H1 (cell line): ENCODE results near the gene NAA38. TPM values are rescaled to one million over a fixed set of nuclear protein-coding genes. Genes with fewer than 3 reads are reported as not detected.

Source experiments
- CTCF ChIA-PET: fragments of 300-600 bp; sonication (Branson Sonifier 250); formaldehyde crosslinking; loops from one replicate; lab custom pipeline; 2021; ENCODE audit not compliant: partially characterized antibody; lab: Charles Lee
- POLR2A ChIA-PET: fragments of 300-600 bp; sonication (Branson Sonifier 250); formaldehyde crosslinking; loops from one replicate; lab custom pipeline; 2021; ENCODE audit warnings: inconsistent platforms; ENCODE audit not compliant: partially characterized antibody; lab: Charles Lee
- DNase-seq, 2 experiments: peaks; one replicate each; pipeline versions ENCODE4 v3.0.0 to v3.0.0-alpha.2; 2010 to 2022; ENCODE audit warnings: low spot score in 2 of 2, low read depth in 1 of 2, mixed read lengths in 1 of 2
- FAIRE-seq: peaks from 2 replicates; lab custom pipeline; 2011; peaks lifted over from hg19 to GRCh38; lab: Jason Lieb, UNC
- H2AFZ ChIP-seq: 2 replicates; pipeline ENCODE4 v1.8.1; 2012; ENCODE audit warnings: low read length, inconsistent platforms
- H2AK5ac ChIP-seq: 2 replicates; pipeline ENCODE4 v1.6.1; 2013; ENCODE audit warnings: low read depth, low read length
- H2BK120ac ChIP-seq: replicated peaks from 2 replicates; pipeline ENCODE3; 2013; ENCODE audit warnings: low read depth, low read length, inconsistent platforms
- H2BK12ac ChIP-seq: 2 replicates; pipeline ENCODE4 v1.6.1; 2013; ENCODE audit warnings: low read depth, low read length
- H2BK15ac ChIP-seq: 2 replicates; pipeline ENCODE4 v1.6.1; 2013; ENCODE audit warnings: low read length
- H2BK20ac ChIP-seq: 2 replicates; pipeline ENCODE4 v1.6.1; 2013; ENCODE audit warnings: low read length
- H2BK5ac ChIP-seq: 2 replicates; pipeline ENCODE4 v1.6.1; 2013; ENCODE audit warnings: low read depth, low read length
- H3K14ac ChIP-seq: 2 replicates; pipeline ENCODE4 v1.6.1; 2013; ENCODE audit warnings: inconsistent platforms; ENCODE audit not compliant: insufficient read length
- H3K18ac ChIP-seq: 2 replicates; pipeline ENCODE4 v1.6.1; 2013; ENCODE audit warnings: low read length; ENCODE audit errors: extremely low read depth
- H3K23ac ChIP-seq: 2 replicates; pipeline ENCODE4 v1.6.1; 2013; ENCODE audit warnings: inconsistent platforms; ENCODE audit not compliant: insufficient read length
- H3K23me2 ChIP-seq: 2 replicates; pipeline ENCODE4 v1.6.1; 2013; ENCODE audit warnings: low read depth, low read length
- H3K27ac ChIP-seq: 2 replicates; pipeline ENCODE4 v1.6.1; 2011; ENCODE audit warnings: low read depth, low read length, inconsistent platforms
- H3K27me3 ChIP-seq, 4 experiments: replicated peaks in 1 of 4; 1 replicate in 1 of 4; 2 replicates in 3 of 4; pipeline versions ENCODE4 v1.6.1 to v1.8.1; 2011 to 2013; ENCODE audit warnings: low read length in 3 of 4, mild to moderate bottlenecking in 3 of 4, inconsistent platforms in 2 of 4, mixed read lengths in 2 of 4, moderate library complexity in 1 of 4; ENCODE audit not compliant: control insufficient read depth in 3 of 4, insufficient read depth in 3 of 4; ENCODE audit errors: extremely low read depth in 1 of 4
- H3K36me3 ChIP-seq, 4 experiments: 2 replicates each; pipeline versions ENCODE4 v1.6.1 to v1.8.1; 2011 to 2013; ENCODE audit warnings: mild to moderate bottlenecking in 4 of 4, low read length in 3 of 4, moderate library complexity in 2 of 4, control low read depth in 1 of 4, inconsistent platforms in 1 of 4; ENCODE audit not compliant: insufficient read depth in 4 of 4, control insufficient read depth in 2 of 4
- H3K4ac ChIP-seq: replicated peaks from 2 replicates; pipeline ENCODE3; 2013; ENCODE audit warnings: low read length, low read depth, mixed read lengths, inconsistent platforms; ENCODE audit not compliant: insufficient read length
- H3K4me1 ChIP-seq, 4 experiments: replicated peaks in 1 of 4; 1 replicate in 1 of 4; 2 replicates in 3 of 4; pipeline versions ENCODE4 v1.6.1 to v1.8.1; 2011 to 2013; ENCODE audit warnings: low read length in 3 of 4, inconsistent platforms in 2 of 4, mixed read lengths in 1 of 4; ENCODE audit not compliant: insufficient read depth in 4 of 4, control insufficient read depth in 3 of 4
- H3K4me2 ChIP-seq, 2 experiments: 2 replicates each; pipeline versions ENCODE4 v1.6.1 to v1.8.1; 2011 to 2013; ENCODE audit warnings: low read depth in 2 of 2, low read length in 2 of 2, control low read depth in 1 of 2, inconsistent platforms in 1 of 2, mild to moderate bottlenecking in 1 of 2; ENCODE audit not compliant: insufficient read depth in 1 of 2
- H3K4me3 ChIP-seq, 4 experiments: fragments of 200-600, 300-600 bp in 1 of 4; sonication (generic), shearing (Covaris generic), sonication (Bioruptor Twin) in 1 of 4; 2 replicates each; pipeline versions ENCODE4 v1.5.1 to v1.8.1; 2011 to 2016; ENCODE audit warnings: low read length in 4 of 4, low read depth in 3 of 4, control low read depth in 2 of 4, inconsistent platforms in 2 of 4, mild to moderate bottlenecking in 2 of 4, mixed read lengths in 1 of 4, moderate library complexity in 1 of 4; ENCODE audit not compliant: insufficient read depth in 2 of 4; ENCODE audit errors: extremely low read depth in 1 of 4
- H3K56ac ChIP-seq: replicated peaks from 2 replicates; pipeline ENCODE3; 2013; ENCODE audit warnings: low read depth, mild to moderate bottlenecking, mixed read lengths, low read length, inconsistent platforms; ENCODE audit not compliant: insufficient read length
- H3K79me1 ChIP-seq: 2 replicates; pipeline ENCODE4 v1.6.1; 2013; ENCODE audit warnings: low read depth, low read length, control low read depth
- H3K79me2 ChIP-seq, 2 experiments: 2 replicates each; pipeline versions ENCODE4 v1.6.1 to v1.8.1; 2012 to 2013; ENCODE audit warnings: low read length in 2 of 2, mild to moderate bottlenecking in 2 of 2, inconsistent platforms in 1 of 2; ENCODE audit not compliant: insufficient read depth in 2 of 2, control insufficient read depth in 1 of 2
- H3K9ac ChIP-seq, 4 experiments: replicated peaks in 1 of 4; 1 replicate in 1 of 4; 2 replicates in 3 of 4; pipeline versions ENCODE4 v1.6.1 to v1.8.1; 2011 to 2013; ENCODE audit warnings: low read depth in 3 of 4, low read length in 3 of 4, control low read depth in 2 of 4, mild to moderate bottlenecking in 2 of 4, moderate library complexity in 2 of 4, inconsistent platforms in 1 of 4; ENCODE audit errors: extremely low read depth in 1 of 4
- H3K9me3 ChIP-seq, 2 experiments: 2 replicates each; pipeline versions ENCODE4 v1.6.1 to v1.8.1; 2012 to 2013; ENCODE audit warnings: mild to moderate bottlenecking in 2 of 2, moderate library complexity in 2 of 2, control low read depth in 1 of 2, inconsistent platforms in 1 of 2, low read depth in 1 of 2, low read length in 1 of 2, mixed read lengths in 1 of 2; ENCODE audit not compliant: insufficient read depth in 2 of 2
- H4K20me1 ChIP-seq, 2 experiments: replicated peaks in 1 of 2; 2 replicates each; pipeline versions ENCODE3 to v1.8.1; 2011 to 2013; ENCODE audit warnings: inconsistent platforms in 2 of 2, low read length in 2 of 2, mild to moderate bottlenecking in 1 of 2; ENCODE audit not compliant: insufficient read depth in 2 of 2, control insufficient read depth in 1 of 2
- H4K5ac ChIP-seq: 2 replicates; pipeline ENCODE4 v1.6.1; 2013; ENCODE audit warnings: low read length, low read depth, mixed read lengths, inconsistent platforms; ENCODE audit not compliant: insufficient read length
- H4K8ac ChIP-seq: 2 replicates; pipeline ENCODE4 v1.8.0; 2013; ENCODE audit warnings: mild to moderate bottlenecking, moderate library complexity, low read length, inconsistent platforms; ENCODE audit not compliant: insufficient read depth; ENCODE audit errors: extremely low read depth
- H4K91ac ChIP-seq: replicated peaks from 2 replicates; pipeline ENCODE3; 2013; ENCODE audit warnings: low read length, mixed read lengths, inconsistent platforms; ENCODE audit not compliant: insufficient read length
- BRCA1 ChIP-seq: IDR thresholded peaks from 2 replicates; pipeline ENCODE4 v1.6.1; 2012; ENCODE audit warnings: low read depth, low read length, improper control_type of control experiment
- CBX8 ChIP-seq: fragments of 300-800, 300-1000 bp; sonication (generic); IDR thresholded peaks from 2 replicates; pipeline ENCODE4 v1.7.1; 2016; ENCODE audit warnings: low read depth, low read length, borderline replicate concordance
- CEBPB ChIP-seq: IDR thresholded peaks from 2 replicates; pipeline ENCODE4 v1.6.1; 2012; ENCODE audit warnings: low read depth, low read length
- CHD1 ChIP-seq: IDR thresholded peaks from 2 replicates; pipeline ENCODE4 v1.6.1; 2012; ENCODE audit warnings: low read depth, low read length, improper control_type of control experiment
- CREB1 ChIP-seq: IDR thresholded peaks from 2 replicates; pipeline ENCODE4 v1.6.1; 2012; ENCODE audit warnings: inconsistent platforms
- GTF2F1 ChIP-seq: IDR thresholded peaks from 2 replicates; pipeline ENCODE4 v1.6.1; 2012; ENCODE audit warnings: low read depth, low read length, improper control_type of control experiment, borderline replicate concordance
- HDAC6 ChIP-seq: IDR thresholded peaks from one replicate; pipeline ENCODE4 v1.7.1; 2012; ENCODE audit warnings: low read depth, mild to moderate bottlenecking, inconsistent platforms, low read length, moderate library complexity
- KDM1A ChIP-seq: fragments of 200-600, 300-600 bp; sonication (generic); IDR thresholded peaks from 2 replicates; pipeline ENCODE4 v1.7.1; 2016; ENCODE audit warnings: mild to moderate bottlenecking, low read length, borderline replicate concordance
- MAFK ChIP-seq: IDR thresholded peaks from 2 replicates; pipeline ENCODE4 v1.6.1; 2012; ENCODE audit warnings: low read depth, mild to moderate bottlenecking, improper control_type of control experiment, low read length
- POLR2A ChIP-seq, 2 experiments: IDR thresholded peaks; 1 replicate in 1 of 2; 2 replicates in 1 of 2; pipeline ENCODE4 v1.6.1; 2011; ENCODE audit warnings: low read depth in 2 of 2, low read length in 2 of 2, mild to moderate bottlenecking in 2 of 2; ENCODE audit errors: control extremely low read depth in 1 of 2
- RBBP5 ChIP-seq: IDR thresholded peaks from 2 replicates; pipeline ENCODE4 v1.7.1; 2012; ENCODE audit warnings: low read depth, mild to moderate bottlenecking, inconsistent platforms, low read length, moderate library complexity, borderline replicate concordance
- SAP30 ChIP-seq: fragments of 300-600 bp; sonication (generic); IDR thresholded peaks from 2 replicates; pipeline ENCODE4 v1.7.1; 2012; ENCODE audit warnings: low read length, moderate library complexity, mild to moderate bottlenecking, inconsistent platforms; ENCODE audit not compliant: insufficient read depth, insufficient replicate concordance
- SP1 ChIP-seq: IDR thresholded peaks from 2 replicates; pipeline ENCODE4 v1.6.1; 2011; ENCODE audit warnings: low read depth, low read length
- SP2 ChIP-seq: IDR thresholded peaks from 2 replicates; pipeline ENCODE4 v1.6.1; 2012; ENCODE audit warnings: mild to moderate bottlenecking, low read length, inconsistent platforms
- SP4 ChIP-seq: IDR thresholded peaks from 2 replicates; pipeline ENCODE4 v1.6.1; 2012; ENCODE audit warnings: low read length, inconsistent platforms
- TAF1 ChIP-seq: IDR thresholded peaks from 2 replicates; pipeline ENCODE4 v1.6.1; 2011; ENCODE audit warnings: mild to moderate bottlenecking, low read depth, low read length
- TCF12 ChIP-seq: IDR thresholded peaks from 2 replicates; pipeline ENCODE4 v1.6.1; 2011; ENCODE audit warnings: low read depth, mild to moderate bottlenecking, low read length
- WGBS, 2 experiments: shearing (Covaris generic) in 1 of 2; methylation state at CpG; one replicate each; pipeline versions ENCODE4 v1.1.6 to v1.1.7; 2013 to 2015; ENCODE audit warnings: low lambda C conversion rate in 2 of 2, mixed read lengths in 2 of 2, inconsistent platforms in 1 of 2, low coverage in 1 of 2, missing lambda C conversion rate in 1 of 2; ENCODE audit not compliant: insufficient replicate concordance in 2 of 2, insufficient coverage in 1 of 2, insufficient read length in 1 of 2; ENCODE audit errors: extremely low coverage in 1 of 2, missing lambda C conversion rate in 1 of 2; 5-methylcytosine and 5-hydroxymethylcytosine counted together
- polyA plus RNA-seq, 7 experiments: library from polyadenylated mRNA; depleted of rRNA in 3 of 7; stranded (reverse) in 5 of 7; unstranded in 2 of 7; fragments of >200 nt in 5 of 7; fragments of 200-250 nt in 2 of 7; gene quantifications; 1 replicate in 5 of 7; 2 replicates in 1 of 7; 4 replicates in 1 of 7; pipeline versions ENCODE4 v1.2.1 to v1.2.3, GENCODE V29; 2011 to 2013; ENCODE audit warnings: missing spikeins in 2 of 7, mixed read lengths in 2 of 7
- total RNA-seq: library from RNA; stranded (reverse); fragmentation: NEBNext Ultra II Directional; extraction: Animal tissue kit (Norgen Biotek cat#: 25700); gene quantifications from 2 replicates; pipeline ENCODE4 v1.2.1, GENCODE V29; 2021

Gene NAA38
- total and polyA plus RNA-seq, 2 of the 8 experiments (the other 6 are each of a cell fraction or from before 2014, with no cell fraction given) = 30.2 to 109 TPM

DNA sequence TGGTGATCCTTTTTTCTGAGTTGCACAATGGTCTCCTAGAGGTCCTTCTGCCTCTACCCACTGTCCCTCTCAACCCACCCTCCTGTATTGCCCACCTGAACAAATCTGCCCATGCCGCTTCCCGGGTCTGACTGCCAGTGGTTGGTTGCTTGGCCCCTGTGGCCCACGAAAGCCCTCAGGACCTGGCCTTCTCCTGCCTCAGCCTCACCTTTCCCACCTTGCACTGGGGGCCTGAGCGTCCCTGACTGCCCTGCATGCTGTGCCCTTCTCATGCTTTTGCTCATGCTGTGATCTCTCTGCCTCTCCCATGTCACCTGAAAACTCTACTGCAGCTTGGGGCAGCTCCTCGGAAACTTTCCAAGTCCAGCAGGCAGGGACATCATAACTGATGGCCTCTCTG is 37.1 kb downstream of the NAA38 start:
- WGBS, 2 experiments = 80% methylated on average over 5 of the region's 5 CpGs; no CpG with 5 or more reads in 1 of the 2 experiments
- Histone ChIP-seq H3K18ac (no peak overlapping the region), H2BK5ac (no peak overlapping the region), H2AFZ (no peak overlapping the region), H3K4me2 (no peak overlapping the region), H2BK15ac (0 out of 2 replicates have a peak overlapping the region, but pooled peaks have one; percentile 61), H2AK5ac (no peak overlapping the region), H4K20me1 (no peaks in the 10 kb centered on the region), H4K91ac (no peak overlapping the region), H3K23ac (no peak overlapping the region), H3K23me2 (no peaks in the 10 kb centered on the region), H2BK20ac (no peak overlapping the region), H3K79me1 (no peaks in the 10 kb centered on the region), H3K9ac (no peak overlapping the region), H3K27me3 (peaks cover 0 to 14% (median 10%) of the 10 kb centered on the region in 4 experiments; a peak in 6 of 7 replicates), H4K5ac (no peak overlapping the region), H3K27ac (no peak overlapping the region), H3K9me3 (no peaks in the 10 kb centered on the region), H3K79me2 (no peaks in the 10 kb centered on the region), H3K4me1 (peaks cover 0 to 7% (median 5%) of the 10 kb centered on the region in 4 experiments; a peak in 5 of 7 replicates), H3K56ac (no peak overlapping the region), H3K14ac (no peak overlapping the region), H3K4ac (no peak overlapping the region), H3K4me3 (no peak overlapping the region), H2BK12ac (no peak overlapping the region), H2BK120ac (no peak overlapping the region), H3K36me3 (no peaks in the 10 kb centered on the region), H4K8ac (no peak overlapping the region)
- POLR2A ChIA-PET = interaction anchor here (1.0 kb wide), 1 partner anchor 134 kb away, joined by 3 read pairs; no protein-coding TSS in a partner anchor
- FAIRE-seq = no peak
- DNase-seq = no peak
- CTCF ChIA-PET = interaction anchor here (0.9 to 8.9 kb wide), 13 partner anchors 11 to 534 kb away, joined by 3 to 71 read pairs (median 4); partner anchors contain the start of gene KDM6B
- TF ChIP-seq KDM1A = no peak
- TF ChIP-seq CREB1 = no peak
- TF ChIP-seq RBBP5 = no peak
- TF ChIP-seq GTF2F1 = no peak
- TF ChIP-seq CEBPB = no peak
- no peak for TF ChIP-seq CBX8
- no peak for TF ChIP-seq SP1
- TF ChIP-seq HDAC6 = no peak
- no peak for TF ChIP-seq MAFK
- no peak for TF ChIP-seq TAF1
- TF ChIP-seq CHD1 = no peak
- TF ChIP-seq BRCA1 = no peak
- TF ChIP-seq SP4 = no peak
- TF ChIP-seq POLR2A (IDR thresholded peaks at IDR 0.05; ENCODE audit: control extremely low read depth in 1 of 2, low read depth in 2 of 2, low read length in 2 of 2) = no peak
- no peak for TF ChIP-seq SP2
- TF ChIP-seq TCF12 = no peak
- TF ChIP-seq SAP30 = no peak
